HG02884 (cell line): ENCODE results near the gene NGEF.

Experiments used
- ATAC-seq: cut with Tn5 transposase; IDR thresholded peaks from one replicate; pipeline ENCODE4 v1.9.1; 2021; ENCODE audit warnings: mild to moderate bottlenecking, moderate library complexity; ENCODE audit not compliant: unreplicated experiment

Gene NGEF

GRCh38 chr2:233002829-233003657 lies 10.0 kb downstream of the NGEF start:
- no peak for ATAC-seq

GRCh38 chr2:233000886-233001750 lies 11.9 kb downstream of the NGEF start:
- ATAC-seq, result no peak

GRCh38 chr2:232999354-232999753 lies 13.7 kb downstream of the NGEF start:
- ATAC-seq, result no peak

GRCh38 chr2:232998666-232998985 lies 14.4 kb downstream of the NGEF start:
- ATAC-seq, result no peak

GRCh38 chr2:232997749-232998665 lies 15.0 kb downstream of the NGEF start:
- no peak for ATAC-seq

- no peak for ATAC-seq
Observed at GRCh38 chr2:232994446-232994845, 18.6 kb downstream of the NGEF start.

GRCh38 chr2:232993231-232993821 lies 19.7 kb downstream of the NGEF start:
- no peak for ATAC-seq

- no peak for ATAC-seq
Observed at GRCh38 chr2:232986155-232986554, 26.9 kb downstream of the NGEF start.

- ATAC-seq, result no peak
Observed at GRCh38 chr2:232984451-232985207, 28.4 kb downstream of the NGEF start.

- ATAC-seq, result no peak
Observed at GRCh38 chr2:232983669-232984140, 29.4 kb downstream of the NGEF start.

- ATAC-seq, result no peak
Observed at GRCh38 chr2:232982926-232983668, 30.0 kb downstream of the NGEF start.

GRCh38 chr2:232981767-232982360 lies 31.2 kb downstream of the NGEF start:
- ATAC-seq, result no peak

GRCh38 chr2:232981356-232981755 lies 31.7 kb downstream of the NGEF start:
- no peak for ATAC-seq

GRCh38 chr2:232980683-232981082 lies 32.4 kb downstream of the NGEF start:
- ATAC-seq, result no peak

GRCh38 chr2:232979871-232980461 lies 33.1 kb downstream of the NGEF start:
- no peak for ATAC-seq

GRCh38 chr2:232977438-232977971 lies 35.6 kb downstream of the NGEF start:
- no peak for ATAC-seq

- no peak for ATAC-seq
Observed at GRCh38 chr2:232976666-232977437, 36.2 kb downstream of the NGEF start.
